GM12801 (cell line): Measurements from ENCODE around the gene FAM184A.

ENCODE experiments used
- TF ChIP-seq, protein P1 (sequence below): IDR thresholded peaks from one replicate; pipeline ENCODE4 v1.5.1; 2011; ENCODE audit warnings: control low read depth; ENCODE audit not compliant: insufficient read length; ENCODE audit errors: extremely low read depth

Gene FAM184A

DNA sequence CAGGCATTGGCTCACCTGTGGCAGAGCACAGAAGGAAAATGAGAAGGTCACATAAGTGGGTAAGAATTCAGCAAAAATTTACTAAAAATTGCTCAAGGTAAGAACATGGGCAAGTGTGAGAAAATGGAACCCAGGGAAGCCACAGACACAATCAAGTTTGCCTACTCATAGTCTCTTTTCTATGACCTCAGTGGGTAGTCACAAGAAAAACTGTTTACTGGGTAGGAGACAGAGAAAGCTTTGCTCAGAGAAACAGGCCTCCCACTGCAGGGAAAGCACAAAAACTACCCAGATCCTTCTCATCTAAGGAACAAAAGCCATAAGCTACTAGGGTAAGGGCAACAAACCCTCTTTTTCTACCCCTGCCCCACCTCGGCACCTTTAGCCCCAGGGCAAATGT, 35.2 kb downstream of the FAM184A start:
- TF ChIP-seq, protein P1, sequence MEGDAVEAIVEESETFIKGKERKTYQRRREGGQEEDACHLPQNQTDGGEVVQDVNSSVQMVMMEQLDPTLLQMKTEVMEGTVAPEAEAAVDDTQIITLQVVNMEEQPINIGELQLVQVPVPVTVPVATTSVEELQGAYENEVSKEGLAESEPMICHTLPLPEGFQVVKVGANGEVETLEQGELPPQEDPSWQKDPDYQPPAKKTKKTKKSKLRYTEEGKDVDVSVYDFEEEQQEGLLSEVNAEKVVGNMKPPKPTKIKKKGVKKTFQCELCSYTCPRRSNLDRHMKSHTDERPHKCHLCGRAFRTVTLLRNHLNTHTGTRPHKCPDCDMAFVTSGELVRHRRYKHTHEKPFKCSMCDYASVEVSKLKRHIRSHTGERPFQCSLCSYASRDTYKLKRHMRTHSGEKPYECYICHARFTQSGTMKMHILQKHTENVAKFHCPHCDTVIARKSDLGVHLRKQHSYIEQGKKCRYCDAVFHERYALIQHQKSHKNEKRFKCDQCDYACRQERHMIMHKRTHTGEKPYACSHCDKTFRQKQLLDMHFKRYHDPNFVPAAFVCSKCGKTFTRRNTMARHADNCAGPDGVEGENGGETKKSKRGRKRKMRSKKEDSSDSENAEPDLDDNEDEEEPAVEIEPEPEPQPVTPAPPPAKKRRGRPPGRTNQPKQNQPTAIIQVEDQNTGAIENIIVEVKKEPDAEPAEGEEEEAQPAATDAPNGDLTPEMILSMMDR: no peak

DNA sequence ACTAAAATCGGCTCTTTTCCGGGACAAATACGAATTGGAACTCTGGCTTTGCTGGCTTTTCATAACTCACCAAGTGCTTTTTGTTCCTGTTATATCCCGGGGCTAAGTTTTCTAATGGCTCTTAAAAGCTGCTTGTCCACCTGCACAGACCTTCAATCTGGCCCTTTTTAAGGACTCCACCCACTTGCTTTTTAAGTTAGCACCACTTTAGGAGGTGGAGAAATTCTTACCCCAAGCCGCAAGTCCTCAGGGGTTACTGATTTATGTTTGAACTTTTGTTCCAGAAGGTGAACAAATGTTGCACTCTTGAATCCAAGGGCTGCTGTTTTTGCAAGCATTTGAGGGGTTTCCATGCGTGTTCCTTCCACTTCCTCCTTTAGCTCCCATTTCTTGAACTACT, 37.8 kb downstream of the FAM184A start:
- TF ChIP-seq, protein P1: no peak

DNA sequence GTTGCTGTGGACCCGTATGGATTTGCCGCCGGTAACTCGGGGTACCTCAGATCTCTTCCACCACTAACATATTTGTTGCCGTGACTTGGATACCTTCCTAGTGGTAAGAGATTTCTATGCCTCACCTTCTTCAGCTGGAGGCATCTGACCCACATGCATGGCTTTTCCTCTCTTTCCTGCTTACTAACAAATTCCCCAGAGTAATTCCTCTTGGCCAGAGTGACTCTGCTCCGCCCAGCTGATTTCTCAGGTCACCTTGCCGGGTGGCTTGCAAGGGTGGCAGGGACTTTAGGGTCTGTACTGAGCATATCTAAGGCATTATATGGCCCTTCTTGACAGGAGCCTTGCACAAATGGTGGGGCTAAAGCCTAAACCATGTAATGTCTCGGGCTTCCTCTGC, 38.2 kb downstream of the FAM184A start:
- TF ChIP-seq, protein P1: no peak

DNA sequence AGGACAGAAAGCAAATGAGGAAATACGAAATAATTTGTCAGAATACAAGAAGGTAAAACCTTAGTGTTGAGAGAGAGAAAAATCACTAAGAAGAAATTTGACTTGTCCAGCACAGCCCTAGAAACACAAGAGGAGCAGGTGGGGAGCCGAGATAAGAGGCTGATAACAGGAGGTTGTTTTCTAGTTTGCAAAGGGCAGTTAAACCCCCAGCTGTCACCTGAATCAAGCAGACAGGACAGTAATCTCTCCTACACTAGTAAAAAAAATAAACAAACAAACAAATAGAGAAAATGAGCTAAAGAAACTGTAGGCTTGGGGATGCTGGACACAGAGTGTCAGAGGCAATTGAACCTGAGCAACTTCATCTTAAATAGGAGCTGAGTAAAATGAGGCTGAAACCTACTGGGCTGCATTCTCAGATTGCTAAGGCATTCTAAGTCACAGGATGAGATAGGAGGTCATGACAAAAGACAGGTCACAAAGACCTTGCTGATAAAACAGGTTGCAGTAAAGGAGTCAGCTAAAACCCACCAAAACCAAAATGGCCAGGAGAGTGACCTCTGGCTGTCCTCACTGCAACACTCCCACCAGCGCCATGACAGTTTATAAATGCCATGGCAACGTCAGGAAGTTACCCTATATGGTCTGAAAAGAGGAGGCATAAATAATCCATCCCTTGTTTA, 40.4 kb downstream of the FAM184A start:
- TF ChIP-seq, protein P1: no peak

DNA sequence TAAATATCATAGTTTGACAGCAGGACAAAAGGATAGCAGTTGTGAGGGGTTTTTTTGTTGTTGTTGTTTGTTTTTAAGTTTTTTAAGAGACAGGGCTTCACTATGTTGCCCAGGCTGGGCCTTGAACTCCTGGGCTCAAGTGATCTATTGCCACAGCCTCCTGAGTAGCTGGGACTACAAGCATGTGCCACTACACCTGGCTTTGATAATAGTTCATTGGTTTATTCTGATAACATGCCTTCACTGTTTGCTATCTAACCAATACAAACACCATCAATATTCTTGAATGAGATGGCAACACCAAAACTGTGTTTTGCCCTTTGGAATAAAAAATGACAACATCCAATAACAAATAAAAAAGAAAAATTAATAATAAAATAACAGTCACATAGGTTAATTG, 41.2 kb downstream of the FAM184A start:
- TF ChIP-seq, protein P1: no peak

DNA sequence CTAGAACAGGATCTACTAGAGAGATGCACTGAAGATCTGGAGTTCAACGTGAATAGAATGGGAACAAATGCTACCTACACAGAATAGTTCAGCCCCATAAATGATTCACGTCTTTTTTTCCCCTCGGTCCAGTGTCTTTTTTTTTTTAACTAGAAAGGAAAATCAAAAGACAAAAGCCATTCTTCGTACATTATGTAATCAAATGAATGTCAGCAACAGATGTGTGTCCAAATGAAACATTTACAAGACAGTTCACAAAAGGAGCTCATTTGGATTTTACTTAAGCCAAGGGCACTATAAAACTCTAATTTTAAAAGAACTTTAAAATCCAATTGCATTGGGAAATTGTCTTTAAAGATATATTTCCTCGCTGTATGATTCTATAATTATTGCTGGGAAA, 42.4 kb downstream of the FAM184A start:
- TF ChIP-seq, protein P1: no peak

DNA sequence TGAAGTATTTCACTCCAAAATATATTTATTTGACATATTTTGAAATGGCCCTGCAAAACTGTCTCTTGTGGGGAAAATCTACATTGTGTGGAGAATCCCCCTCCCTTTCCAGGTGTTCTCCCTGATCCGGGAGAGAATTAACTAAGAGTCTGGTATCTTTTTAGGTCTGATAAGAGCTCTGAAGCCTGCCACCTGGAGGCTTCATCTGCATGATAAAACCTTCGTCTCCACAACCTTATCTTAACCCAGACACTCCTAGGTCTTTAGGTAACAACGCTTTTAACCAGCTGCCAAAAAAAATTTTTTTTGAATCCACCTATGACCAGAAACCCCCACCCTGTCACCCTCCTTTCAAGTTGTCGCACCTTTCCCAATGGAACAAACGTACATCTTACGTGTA, 43.0 kb downstream of the FAM184A start:
- TF ChIP-seq, protein P1: no peak
